Left renal cortex interstitium (tissue), 4 donors: ENCODE measurements around the gene GRIFIN. TPM values are rescaled to one million over a fixed set of nuclear protein-coding genes. Genes with fewer than 3 reads are reported as not detected.

ENCODE experiments used
- DNase-seq, 4 donors: peaks; one replicate each; pipeline ENCODE4 v3.0.0-alpha.2; 2013; ENCODE audit warnings: low read depth in 4 of 4, low spot score in 2 of 4, missing footprints in 1 of 4
- polyA plus RNA-seq, 4 donors: library from polyadenylated mRNA; unstranded; fragments of 120-200 nt; gene quantifications; one replicate each; pipeline ENCODE4 v1.2.1, GENCODE V29; 2013; ENCODE audit not compliant: insufficient read length in 4 of 4

The GRIFIN gene
- polyA plus RNA-seq = under 1 TPM in 2 of 4 donors, not detected in 2; 0.31 to 0.32 TPM

- DNase-seq = no peak
Observed at GRCh38 chr7:2476298-2476697, at the start of gene GRIFIN. GRIFIN (minus strand) TSS chr7:2476398; CDS start chr7:2476383, 15 bp downstream.

- DNase-seq = no peak
Observed at GRCh38 chr7:2524808-2525657, 48.8 kb upstream of the GRIFIN start.

- no peak for DNase-seq
Observed at GRCh38 chr7:2523941-2524807, 48.0 kb upstream of the GRIFIN start.

- DNase-seq = no peak
Observed at GRCh38 chr7:2523461-2523936, 47.3 kb upstream of the GRIFIN start.

GRCh38 chr7:2522780-2523433 is 46.7 kb upstream of the GRIFIN start:
- no peak for DNase-seq

GRCh38 chr7:2521952-2522591 is 45.9 kb upstream of the GRIFIN start:
- no peak for DNase-seq

- no peak for DNase-seq
Observed at GRCh38 chr7:2521341-2521745, 45.1 kb upstream of the GRIFIN start.

- DNase-seq = no peak
Observed at GRCh38 chr7:2520761-2521290, 44.6 kb upstream of the GRIFIN start.

GRCh38 chr7:2520131-2520760 is 44.0 kb upstream of the GRIFIN start:
- no peak for DNase-seq

- peak in 1 of 4 donors; percentile 78 for DNase-seq
Observed at GRCh38 chr7:2519119-2519930, 43.1 kb upstream of the GRIFIN start, which contains the start of gene LFNG. LFNG (plus strand) TSS chr7:2519774; CDS start chr7:2519862, 88 bp downstream.

GRCh38 chr7:2518737-2519118 is 42.5 kb upstream of the GRIFIN start:
- DNase-seq = no peak

GRCh38 chr7:2517678-2518507 is 41.7 kb upstream of the GRIFIN start:
- DNase-seq = no peak

- no peak for DNase-seq
Observed at GRCh38 chr7:2517026-2517425, 40.8 kb upstream of the GRIFIN start.

GRCh38 chr7:2516194-2516555 is 40.0 kb upstream of the GRIFIN start:
- no peak for DNase-seq

GRCh38 chr7:2515424-2516193 is 39.4 kb upstream of the GRIFIN start:
- DNase-seq = no peak

- DNase-seq = no peak
Observed at GRCh38 chr7:2514473-2515423, 38.5 kb upstream of the GRIFIN start.
